Measurements from ENCODE around the gene TMOD1. TPM values are rescaled to one million over a fixed set of nuclear protein-coding genes. Genes with fewer than 3 reads are reported as not detected.

TMOD1 gene
- total and polyA plus RNA-seq, 9 of the 15 experiments (the other 6 are each of a cell fraction or from before 2014, with no cell fraction given), result 7.1 to 41.2 (median 14.2) TPM

- Histone ChIP-seq H3K27me3 (ENCODE audit: control insufficient read depth in 2 of 2, insufficient read depth in 2 of 2, low read length in 2 of 2) (no peaks in the 10 kb centered on the region; a peak in 1 of 5 replicates), H3K27ac (ENCODE audit: extremely low read depth, low read depth, low read length) (peak overlapping the region; percentile 96), H3K4me2 (ENCODE audit: insufficient read depth, low read length) (peak overlapping the region; percentile 91), H3K9ac (ENCODE audit: insufficient read depth in 1 of 2, low read depth in 2 of 2, low read length in 2 of 2) (peak overlapping the region; percentile 84 to 99), H3K79me2 (ENCODE audit: control insufficient read depth, insufficient read depth, low read length) (peaks cover 63% of the 10 kb centered on the region), H3K9me3 (replicated peaks; ENCODE audit: control insufficient read depth, insufficient read depth, low read depth, low read length) (no peaks in the 10 kb centered on the region), H3K4me1 (replicated peaks in 1 of 2; ENCODE audit: control insufficient read depth in 2 of 2, insufficient read depth in 2 of 2, low read length in 2 of 2) (peaks cover 50 to 59% of the 10 kb centered on the region in 2 experiments), H3K36me3 (ENCODE audit: control insufficient read depth, insufficient read depth, low read length) (peaks cover 19% of the 10 kb centered on the region), H3K9me1 (ENCODE audit: control insufficient read depth, insufficient read depth, low read length) (peaks cover 4% of the 10 kb centered on the region), H3K4me3 (peak overlapping the region; percentile 88), H4K20me1 (replicated peaks; ENCODE audit: control insufficient read depth, insufficient read depth, low read length) (peaks cover 13% of the 10 kb centered on the region; the same call in 1 of the 2 replicates), H2AFZ (ENCODE audit: low read depth, low read length) (peak overlapping the region; percentile 60)
- CTCF ChIA-PET (ENCODE audit: low intra/inter-chr PET ratio), result no interaction called here
- in situ Hi-C loops (cut with MboI) (no loop called here), intact Hi-C loops (cut with micrococcal nuclease) (loop anchor here (5.0 kb wide), 2 partner anchors 39 to 86 kb away; no protein-coding TSS in a partner anchor)
- peak; percentile 78 for ATAC-seq
- TSS peak; percentile 77 for BruUV-seq (replicated peaks)
- WGBS (ENCODE audit: insufficient coverage, low coverage, missing lambda C conversion rate), result 4% methylated on average over 17 of the region's 17 CpGs
- FAIRE-seq, result peak; percentile 99
- peak; percentile 83 to 97 (median 90) for DNase-seq (ENCODE audit: extremely low read depth in 1 of 4, low spot score in 3 of 4)
- POLR2A ChIA-PET, result interaction anchor here (0.6 to 5.3 kb wide), 19 partner anchors 10 to 665 kb away, joined by 3 to 29 read pairs (median 5); partner anchors contain the start of genes NCBP1 and TSTD2
- TF ChIP-seq EP300 (IDR thresholded peaks at IDR 0.05; ENCODE audit: low read length) (peak; percentile 97), ZNF589 (CRISPR knock-in tag; IDR thresholded peaks at IDR 0.05; ENCODE audit: low read depth) (no peak), ZBTB12 (CRISPR knock-in tag; IDR thresholded peaks at IDR 0.05) (no peak), TAF15 (IDR thresholded peaks at IDR 0.05; ENCODE audit: low read depth, low read length) (no peak), L3MBTL2 (IDR thresholded peaks at IDR 0.05) (no peak; the same call in 1 of the 2 replicates), ZNF232 (CRISPR knock-in tag; IDR thresholded peaks at IDR 0.05) (no peak), NFXL1 (CRISPR knock-in tag; IDR thresholded peaks at IDR 0.05) (no peak), POLR2H (tag; IDR thresholded peaks at IDR 0.05; ENCODE audit: low read depth) (no peak)
- TF ChIP-seq, protein P1, sequence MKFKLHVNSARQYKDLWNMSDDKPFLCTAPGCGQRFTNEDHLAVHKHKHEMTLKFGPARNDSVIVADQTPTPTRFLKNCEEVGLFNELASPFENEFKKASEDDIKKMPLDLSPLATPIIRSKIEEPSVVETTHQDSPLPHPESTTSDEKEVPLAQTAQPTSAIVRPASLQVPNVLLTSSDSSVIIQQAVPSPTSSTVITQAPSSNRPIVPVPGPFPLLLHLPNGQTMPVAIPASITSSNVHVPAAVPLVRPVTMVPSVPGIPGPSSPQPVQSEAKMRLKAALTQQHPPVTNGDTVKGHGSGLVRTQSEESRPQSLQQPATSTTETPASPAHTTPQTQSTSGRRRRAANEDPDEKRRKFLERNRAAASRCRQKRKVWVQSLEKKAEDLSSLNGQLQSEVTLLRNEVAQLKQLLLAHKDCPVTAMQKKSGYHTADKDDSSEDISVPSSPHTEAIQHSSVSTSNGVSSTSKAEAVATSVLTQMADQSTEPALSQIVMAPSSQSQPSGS (CRISPR knock-in tag; IDR thresholded peaks at IDR 0.05), result no peak
These were observed 1.8 kb downstream of the TMOD1 start for GRCh38 chr9:97502984-97503861.

Measured in K562 (cell line).